NCI-H2171 treated with DMSO at 0.1 percent for 48 hours (cell line): ENCODE measurements around the gene TERB2.
A peak's percentile ranks its signal among the peaks of the same experiment; 100 is the strongest.
"Not testable (repeated sequence)": the region's sequence is repeated elsewhere in the genome, so short reads cannot be mapped to it uniquely, and the experiment has no call there.

Source experiments
- DNase-seq: peaks from one replicate; lab custom pipeline; 2025; lab: John Stamatoyannopoulos, UW

Gene TERB2

GRCh38 chr15:45003731-45004410 lies 47.4 kb downstream of the TERB2 start:
- not testable (repeated sequence) for DNase-seq

- DNase-seq = not testable (repeated sequence)
Observed at GRCh38 chr15:45004590-45005175, 48.2 kb downstream of the TERB2 start.

- no peak for DNase-seq
Observed at GRCh38 chr15:45009046-45009445, 52.6 kb downstream of the TERB2 start.

GRCh38 chr15:45015114-45015513 lies 58.6 kb downstream of the TERB2 start:
- not testable (repeated sequence) for DNase-seq

- not testable (repeated sequence) for DNase-seq
Observed at GRCh38 chr15:45020222-45020900, 63.9 kb downstream of the TERB2 start.

- DNase-seq = not testable (repeated sequence)
Observed at GRCh38 chr15:45020901-45021259, 64.4 kb downstream of the TERB2 start.

GRCh38 chr15:45021348-45021747 lies 64.9 kb downstream of the TERB2 start:
- no peak for DNase-seq

- DNase-seq = peak; percentile 89
Observed at GRCh38 chr15:45022871-45023658, 66.6 kb downstream of the TERB2 start, which contains the start of gene SORD. TSS of gene SORD (plus strand) at chr15:45023195. CDS start at chr15:45023284, 89 bp downstream.

GRCh38 chr15:45023659-45024225 lies 67.3 kb downstream of the TERB2 start:
- DNase-seq = peak; percentile 15

GRCh38 chr15:45024649-45025048 lies 68.2 kb downstream of the TERB2 start:
- not testable (repeated sequence) for DNase-seq

- DNase-seq = not testable (repeated sequence)
Observed at GRCh38 chr15:45025627-45026026, 69.1 kb downstream of the TERB2 start.

- no peak for DNase-seq
Observed at GRCh38 chr15:45026651-45027190, 70.2 kb downstream of the TERB2 start.

GRCh38 chr15:45027220-45027619 lies 70.7 kb downstream of the TERB2 start:
- DNase-seq = no peak
